K562 (cell line): Measurements from ENCODE around the gene OR4C6. TPM values are rescaled to one million over a fixed set of nuclear protein-coding genes. Genes with fewer than 3 reads are reported as not detected.
A peak's percentile ranks its signal among the peaks of the same experiment; 100 is the strongest.

Experiments used
- ATAC-seq: fragments of 200-7000 bp; cut with Tn5 transposase; 3 replicates; pipeline ENCODE4 v1.9.1; 2020; ENCODE audit warnings: moderate library complexity
- BruUV-seq: library from RNA; stranded (reverse); fragments of 400-500 nt; replicated peaks from 2 replicates; lab custom pipeline; 2021; lab: Mats Ljungman, UMichigan
- CTCF ChIA-PET: fragments of 300-600 bp; formaldehyde crosslinking; extraction: SDS; loops from one replicate; lab custom pipeline; 2021; ENCODE audit warnings: low intra/inter-chr PET ratio; lab: Yijun Ruan, JAX
- POLR2A ChIA-PET: fragments of 300-600, 350-650 bp; sonication (Branson Sonifier 250); formaldehyde crosslinking; extraction: SDS; loops from one replicate; lab custom pipeline; 2021; ENCODE audit warnings: antibody characterized with exemption, inconsistent platforms; lab: Yijun Ruan, JAX
- DNase-seq, 4 experiments: peaks; one replicate each; pipeline versions ENCODE4 v3.0.0 to v3.0.0-alpha.2; 2011 to 2018; ENCODE audit warnings: low spot score in 3 of 4, mixed read lengths in 3 of 4; ENCODE audit errors: extremely low read depth in 1 of 4
- FAIRE-seq: peaks from 2 replicates; lab custom pipeline; 2011; peaks lifted over from hg19 to GRCh38; lab: Jason Lieb, UNC
- H2AFZ ChIP-seq: 2 replicates; pipeline ENCODE4 v1.6.0; 2011; ENCODE audit warnings: low read depth, low read length, control low read depth, inconsistent platforms
- H3K27ac ChIP-seq: fragments of 200-600 bp; 3 replicates; pipeline ENCODE4 v1.8.0; 2011; ENCODE audit warnings: low read depth, mild to moderate bottlenecking, control low read depth, inconsistent platforms, low read length, moderate library complexity, mixed read lengths; ENCODE audit errors: extremely low read depth
- H3K27me3 ChIP-seq, 2 experiments: fragments of 300-600 bp in 1 of 2; 2 replicates in 1 of 2; 3 replicates in 1 of 2; pipeline versions ENCODE4 v1.6.0 to v1.8.0; 2011; ENCODE audit warnings: inconsistent platforms in 2 of 2, low read length in 2 of 2, mild to moderate bottlenecking in 1 of 2, mixed read lengths in 1 of 2, moderate library complexity in 1 of 2; ENCODE audit not compliant: control insufficient read depth in 2 of 2, insufficient read depth in 2 of 2
- H3K36me3 ChIP-seq: fragments of 300-600 bp; 3 replicates; pipeline ENCODE4 v1.8.0; 2011; ENCODE audit warnings: mild to moderate bottlenecking, low read length, inconsistent platforms; ENCODE audit not compliant: control insufficient read depth, insufficient read depth
- H3K4me1 ChIP-seq, 2 experiments: fragments of 200-600 bp in 1 of 2; replicated peaks in 1 of 2; 2 replicates in 1 of 2; 3 replicates in 1 of 2; pipeline versions ENCODE4 v1.5.1 to v1.8.0; 2011; ENCODE audit warnings: inconsistent platforms in 2 of 2, low read length in 2 of 2, mild to moderate bottlenecking in 1 of 2, mixed read lengths in 1 of 2, moderate library complexity in 1 of 2; ENCODE audit not compliant: control insufficient read depth in 2 of 2, insufficient read depth in 2 of 2
- H3K4me2 ChIP-seq: 2 replicates; pipeline ENCODE4 v1.6.1; 2011; ENCODE audit warnings: low read length, control low read depth, inconsistent platforms, mixed read lengths; ENCODE audit not compliant: insufficient read depth
- H3K4me3 ChIP-seq: fragments of 200-600 bp; sonication (generic), shearing (Covaris generic); 2 replicates; pipeline ENCODE4 v1.5.1; 2016; ENCODE audit warnings: control low read depth, inconsistent platforms
- H3K79me2 ChIP-seq: fragments of 200-600 bp; 3 replicates; pipeline ENCODE4 v1.8.0; 2011; ENCODE audit warnings: low read length, inconsistent platforms; ENCODE audit not compliant: control insufficient read depth, insufficient read depth
- H3K9ac ChIP-seq, 2 experiments: 2 replicates each; pipeline versions ENCODE4 v1.6.0 to v1.6.1; 2011; ENCODE audit warnings: low read depth in 2 of 2, low read length in 2 of 2, control low read depth in 1 of 2, inconsistent platforms in 1 of 2, mild to moderate bottlenecking in 1 of 2, mixed read lengths in 1 of 2; ENCODE audit not compliant: insufficient read depth in 1 of 2
- H3K9me1 ChIP-seq: one replicate; pipeline ENCODE4 v1.6.0; 2011; ENCODE audit warnings: inconsistent platforms, mild to moderate bottlenecking, low read length, moderate library complexity; ENCODE audit not compliant: control insufficient read depth, insufficient read depth
- H3K9me3 ChIP-seq: replicated peaks from 2 replicates; pipeline ENCODE4 v1.5.1; 2011; ENCODE audit warnings: low read depth, low read length, inconsistent platforms; ENCODE audit not compliant: control insufficient read depth, insufficient read depth
- H4K20me1 ChIP-seq: replicated peaks from 2 replicates; pipeline ENCODE4 v1.6.1; 2011; ENCODE audit warnings: low read length, inconsistent platforms, mixed read lengths; ENCODE audit not compliant: control insufficient read depth, insufficient read depth
- BACH1 ChIP-seq: fragments of 200-800 bp; sonication (Bioruptor generic); IDR thresholded peaks from 2 replicates; pipeline ENCODE4 v1.6.1; 2016; ENCODE audit warnings: missing genetic modification characterization, missing compliant biosample characterization
- GTF2A2 ChIP-seq: IDR thresholded peaks from 2 replicates; pipeline ENCODE4 v1.6.1; 2016; ENCODE audit warnings: mild to moderate bottlenecking, missing genetic modification characterization, missing compliant biosample characterization
- PRDM10 ChIP-seq: fragments of 450-650 bp; IDR thresholded peaks from 2 replicates; pipeline ENCODE4 v1.6.1; 2018; ENCODE audit not compliant: partially characterized antibody
- RBM14 ChIP-seq: fragments of 200-400 bp; formaldehyde crosslinking; IDR thresholded peaks from 2 replicates; pipeline ENCODE4 v1.6.1; 2018; ENCODE audit warnings: low read depth, mild to moderate bottlenecking, low read length, moderate library complexity, borderline replicate concordance; ENCODE audit not compliant: insufficient read depth
- REST ChIP-seq, 2 experiments: fragments of 450-650 bp; formaldehyde crosslinking in 1 of 2; IDR thresholded peaks; 2 replicates each; pipeline versions ENCODE4 v1.4.0 to v1.6.1; 2014 to 2020; ENCODE audit warnings: mild to moderate bottlenecking in 2 of 2, borderline replicate concordance in 1 of 2, low read depth in 1 of 2
- SPI1 ChIP-seq: IDR thresholded peaks from 2 replicates; pipeline ENCODE4 v1.6.1; 2011; ENCODE audit warnings: low read depth, low read length, control low read depth, borderline replicate concordance
- ZNF740 ChIP-seq, 3 experiments: fragments of 200-800 bp in 1 of 3; sonication (Bioruptor generic) in 1 of 3; sonication (generic) in 1 of 3; formaldehyde crosslinking in 1 of 3; IDR thresholded peaks; 2 replicates each; pipeline versions ENCODE4 v1.6.1 to v1.8.0; 2016 to 2022; ENCODE audit warnings: mild to moderate bottlenecking in 2 of 3, missing compliant biosample characterization in 2 of 3, missing genetic modification characterization in 2 of 3, missing genetic modification reagents in 1 of 3
- in situ Hi-C: fragments of 300-500 bp; cut with MboI; formaldehyde crosslinking; loops from 4 replicates; pipeline ENCODE4 v1.15.0; 2018; ENCODE audit warnings: inconsistent platforms, mixed read lengths
- intact Hi-C: fragments of 100-400 bp; cut with micrococcal nuclease; formaldehyde crosslinking; loops from 2 replicates; pipeline ENCODE4 v1.14.2; 2022
- polyA plus RNA-seq, 8 experiments: library from polyadenylated mRNA; depleted of rRNA in 4 of 8; stranded (reverse) in 5 of 8; unstranded in 3 of 8; fragments of >200 nt; fragmentation: Nextera tagmentation in 2 of 8; fragmentation: Illumina TruSeq in 1 of 8; extraction: Ambion mirVana in 2 of 8; extraction: Trizol in 1 of 8; gene quantifications; 2 replicates each; pipeline versions ENCODE4 v1.2.1 to v1.2.3, GENCODE V29; 2011 to 2014; ENCODE audit warnings: inconsistent platforms in 1 of 8, missing spikeins in 1 of 8
- total RNA-seq, 7 experiments: library from RNA; depleted of rRNA in 6 of 7; stranded (reverse); fragments of >200 nt in 6 of 7; fragmentation: Illumina TruSeq in 2 of 7; extraction: Trizol in 2 of 7; gene quantifications; 2 replicates each; pipeline versions ENCODE4 v1.2.1 to v1.2.3, GENCODE V29; 2011 to 2021; ENCODE audit warnings: low replicate concordance in 1 of 7

OR4C6 gene
- total and polyA plus RNA-seq, 9 of the 15 experiments (the other 6 are each of a cell fraction or from before 2014, with no cell fraction given), result not detected

GRCh38 chr11:55707029-55707428 lies 45.0 kb downstream of the OR4C6 start:
- no TSS peak for BruUV-seq
- H3K27me3 ChIP-seq, result no peaks in the 10 kb centered on the region
- H3K9me3 ChIP-seq, result no peaks in the 10 kb centered on the region; the same call in 1 of the 2 replicates
- FAIRE-seq (no peak), DNase-seq (peak; percentile 10 to 44 (median 13)), ATAC-seq (no peak)
- H3K79me2 ChIP-seq, result no peaks in the 10 kb centered on the region
- H3K36me3 ChIP-seq, result no peaks in the 10 kb centered on the region
- H3K27ac ChIP-seq, result no peak overlapping the region
- intact Hi-C loops (no loop called here), in situ Hi-C loops (no loop called here)
- CTCF ChIA-PET, result no interaction called here
- H3K4me2 ChIP-seq, result no peak overlapping the region
- no peaks in the 10 kb centered on the region for H4K20me1 ChIP-seq
- H3K9me1 ChIP-seq, result no peaks in the 10 kb centered on the region
- no peaks in the 10 kb centered on the region for H3K4me1 ChIP-seq
- H3K4me3 ChIP-seq, result no peak overlapping the region
- POLR2A ChIA-PET, result no interaction called here
- H2AFZ ChIP-seq, result no peak overlapping the region
- H3K9ac ChIP-seq, result no peak overlapping the region
- no peak for TF ChIP-seq SPI1
- TF ChIP-seq GTF2A2 (tag), result no peak
- no peak for TF ChIP-seq ZNF740 (CRISPR knock-in tag; IDR thresholded peaks at IDR 0.05)
- no peak for TF ChIP-seq ZNF740 (tag; IDR thresholded peaks at IDR 0.05)
- no peak for TF ChIP-seq RBM14
- peak; percentile 29; the same call in 1 of the 2 replicates for TF ChIP-seq REST (IDR thresholded peaks at IDR 0.05; ENCODE audit: borderline replicate concordance)
- no peak for TF ChIP-seq REST (CRISPR knock-in tag; IDR thresholded peaks at IDR 0.05; ENCODE audit: low read depth)
- TF ChIP-seq PRDM10, result no peak
- no peak for TF ChIP-seq BACH1 (tag)
